H1 (cell line): Measurements from ENCODE around the gene SLC30A3. TPM values are rescaled to one million over a fixed set of nuclear protein-coding genes. Genes with fewer than 3 reads are reported as not detected.

Source experiments
- HDAC2 ChIP-seq, 2 experiments: fragments of 300-600 bp in 1 of 2; sonication (generic) in 1 of 2; IDR thresholded peaks; 2 replicates each; pipeline ENCODE4 v1.6.1; 2011 to 2012; ENCODE audit warnings: low read depth in 2 of 2, low read length in 2 of 2, mild to moderate bottlenecking in 2 of 2, moderate library complexity in 2 of 2, borderline replicate concordance in 1 of 2, inconsistent platforms in 1 of 2
- JUND ChIP-seq: IDR thresholded peaks from 2 replicates; pipeline ENCODE4 v1.6.1; 2011; ENCODE audit warnings: mild to moderate bottlenecking, improper control_type of control experiment, low read length
- KDM1A ChIP-seq: fragments of 200-600, 300-600 bp; sonication (generic); IDR thresholded peaks from 2 replicates; pipeline ENCODE4 v1.7.1; 2016; ENCODE audit warnings: mild to moderate bottlenecking, low read length, borderline replicate concordance
- RBBP5 ChIP-seq: IDR thresholded peaks from 2 replicates; pipeline ENCODE4 v1.7.1; 2012; ENCODE audit warnings: low read depth, mild to moderate bottlenecking, inconsistent platforms, low read length, moderate library complexity, borderline replicate concordance
- RNF2 ChIP-seq: fragments of 200-900, 300-1000 bp; sonication (generic); IDR thresholded peaks from 2 replicates; pipeline ENCODE4 v1.7.1; 2016; ENCODE audit warnings: borderline replicate concordance, low read depth, mild to moderate bottlenecking, antibody characterized with exemption, low read length; ENCODE audit not compliant: poor library complexity, severe bottlenecking; ENCODE audit errors: missing control alignments
- SRF ChIP-seq: IDR thresholded peaks from 2 replicates; pipeline ENCODE4 v1.6.1; 2011; ENCODE audit warnings: mild to moderate bottlenecking, low read depth, low read length, moderate library complexity
- SUZ12 ChIP-seq: fragments of 200-600 bp; sonication (generic); IDR thresholded peaks from 2 replicates; pipeline ENCODE4 v1.6.1; 2012; ENCODE audit warnings: mild to moderate bottlenecking, inconsistent platforms, low read length, moderate library complexity, mixed read lengths
- polyA plus RNA-seq, 7 experiments: library from polyadenylated mRNA; depleted of rRNA in 3 of 7; stranded (reverse) in 5 of 7; unstranded in 2 of 7; fragments of >200 nt in 5 of 7; fragments of 200-250 nt in 2 of 7; gene quantifications; 1 replicate in 5 of 7; 2 replicates in 1 of 7; 4 replicates in 1 of 7; pipeline versions ENCODE4 v1.2.1 to v1.2.3, GENCODE V29; 2011 to 2013; ENCODE audit warnings: missing spikeins in 2 of 7, mixed read lengths in 2 of 7
- total RNA-seq: library from RNA; stranded (reverse); fragmentation: NEBNext Ultra II Directional; extraction: Animal tissue kit (Norgen Biotek cat#: 25700); gene quantifications from 2 replicates; pipeline ENCODE4 v1.2.1, GENCODE V29; 2021
- TF ChIP-seq, protein P1 (sequence below): fragments of 300-600 bp; sonication (generic); IDR thresholded peaks from 2 replicates; pipeline ENCODE4 v1.7.1; 2012; ENCODE audit warnings: low read length, moderate library complexity, mild to moderate bottlenecking, inconsistent platforms; ENCODE audit not compliant: insufficient replicate concordance

Gene SLC30A3
- total and polyA plus RNA-seq, 2 of the 8 experiments (the other 6 are each of a cell fraction or from before 2014, with no cell fraction given), result 15.2 to 30.7 TPM

DNA sequence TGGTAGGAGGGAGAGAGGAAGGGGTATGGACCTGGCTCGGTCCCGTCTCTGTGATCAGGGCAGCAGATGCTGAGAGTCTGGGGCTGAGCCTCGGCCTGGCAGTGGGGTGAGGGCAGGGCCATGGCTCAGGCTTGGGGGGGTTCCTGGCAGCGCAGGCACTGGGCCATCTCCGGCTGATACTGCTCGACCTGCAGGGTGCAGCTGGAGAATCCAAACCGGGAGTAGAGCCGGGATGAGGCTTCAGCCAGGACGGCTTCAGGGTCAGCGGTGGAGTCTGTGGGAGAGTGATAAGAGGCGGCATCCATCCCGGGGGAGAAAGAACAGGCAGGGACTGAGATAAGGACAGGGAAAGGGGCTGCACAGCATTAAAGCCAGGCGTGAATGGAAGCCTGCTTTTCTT is 7.7 kb downstream of the SLC30A3 start (continued):
- TF ChIP-seq, protein P1, sequence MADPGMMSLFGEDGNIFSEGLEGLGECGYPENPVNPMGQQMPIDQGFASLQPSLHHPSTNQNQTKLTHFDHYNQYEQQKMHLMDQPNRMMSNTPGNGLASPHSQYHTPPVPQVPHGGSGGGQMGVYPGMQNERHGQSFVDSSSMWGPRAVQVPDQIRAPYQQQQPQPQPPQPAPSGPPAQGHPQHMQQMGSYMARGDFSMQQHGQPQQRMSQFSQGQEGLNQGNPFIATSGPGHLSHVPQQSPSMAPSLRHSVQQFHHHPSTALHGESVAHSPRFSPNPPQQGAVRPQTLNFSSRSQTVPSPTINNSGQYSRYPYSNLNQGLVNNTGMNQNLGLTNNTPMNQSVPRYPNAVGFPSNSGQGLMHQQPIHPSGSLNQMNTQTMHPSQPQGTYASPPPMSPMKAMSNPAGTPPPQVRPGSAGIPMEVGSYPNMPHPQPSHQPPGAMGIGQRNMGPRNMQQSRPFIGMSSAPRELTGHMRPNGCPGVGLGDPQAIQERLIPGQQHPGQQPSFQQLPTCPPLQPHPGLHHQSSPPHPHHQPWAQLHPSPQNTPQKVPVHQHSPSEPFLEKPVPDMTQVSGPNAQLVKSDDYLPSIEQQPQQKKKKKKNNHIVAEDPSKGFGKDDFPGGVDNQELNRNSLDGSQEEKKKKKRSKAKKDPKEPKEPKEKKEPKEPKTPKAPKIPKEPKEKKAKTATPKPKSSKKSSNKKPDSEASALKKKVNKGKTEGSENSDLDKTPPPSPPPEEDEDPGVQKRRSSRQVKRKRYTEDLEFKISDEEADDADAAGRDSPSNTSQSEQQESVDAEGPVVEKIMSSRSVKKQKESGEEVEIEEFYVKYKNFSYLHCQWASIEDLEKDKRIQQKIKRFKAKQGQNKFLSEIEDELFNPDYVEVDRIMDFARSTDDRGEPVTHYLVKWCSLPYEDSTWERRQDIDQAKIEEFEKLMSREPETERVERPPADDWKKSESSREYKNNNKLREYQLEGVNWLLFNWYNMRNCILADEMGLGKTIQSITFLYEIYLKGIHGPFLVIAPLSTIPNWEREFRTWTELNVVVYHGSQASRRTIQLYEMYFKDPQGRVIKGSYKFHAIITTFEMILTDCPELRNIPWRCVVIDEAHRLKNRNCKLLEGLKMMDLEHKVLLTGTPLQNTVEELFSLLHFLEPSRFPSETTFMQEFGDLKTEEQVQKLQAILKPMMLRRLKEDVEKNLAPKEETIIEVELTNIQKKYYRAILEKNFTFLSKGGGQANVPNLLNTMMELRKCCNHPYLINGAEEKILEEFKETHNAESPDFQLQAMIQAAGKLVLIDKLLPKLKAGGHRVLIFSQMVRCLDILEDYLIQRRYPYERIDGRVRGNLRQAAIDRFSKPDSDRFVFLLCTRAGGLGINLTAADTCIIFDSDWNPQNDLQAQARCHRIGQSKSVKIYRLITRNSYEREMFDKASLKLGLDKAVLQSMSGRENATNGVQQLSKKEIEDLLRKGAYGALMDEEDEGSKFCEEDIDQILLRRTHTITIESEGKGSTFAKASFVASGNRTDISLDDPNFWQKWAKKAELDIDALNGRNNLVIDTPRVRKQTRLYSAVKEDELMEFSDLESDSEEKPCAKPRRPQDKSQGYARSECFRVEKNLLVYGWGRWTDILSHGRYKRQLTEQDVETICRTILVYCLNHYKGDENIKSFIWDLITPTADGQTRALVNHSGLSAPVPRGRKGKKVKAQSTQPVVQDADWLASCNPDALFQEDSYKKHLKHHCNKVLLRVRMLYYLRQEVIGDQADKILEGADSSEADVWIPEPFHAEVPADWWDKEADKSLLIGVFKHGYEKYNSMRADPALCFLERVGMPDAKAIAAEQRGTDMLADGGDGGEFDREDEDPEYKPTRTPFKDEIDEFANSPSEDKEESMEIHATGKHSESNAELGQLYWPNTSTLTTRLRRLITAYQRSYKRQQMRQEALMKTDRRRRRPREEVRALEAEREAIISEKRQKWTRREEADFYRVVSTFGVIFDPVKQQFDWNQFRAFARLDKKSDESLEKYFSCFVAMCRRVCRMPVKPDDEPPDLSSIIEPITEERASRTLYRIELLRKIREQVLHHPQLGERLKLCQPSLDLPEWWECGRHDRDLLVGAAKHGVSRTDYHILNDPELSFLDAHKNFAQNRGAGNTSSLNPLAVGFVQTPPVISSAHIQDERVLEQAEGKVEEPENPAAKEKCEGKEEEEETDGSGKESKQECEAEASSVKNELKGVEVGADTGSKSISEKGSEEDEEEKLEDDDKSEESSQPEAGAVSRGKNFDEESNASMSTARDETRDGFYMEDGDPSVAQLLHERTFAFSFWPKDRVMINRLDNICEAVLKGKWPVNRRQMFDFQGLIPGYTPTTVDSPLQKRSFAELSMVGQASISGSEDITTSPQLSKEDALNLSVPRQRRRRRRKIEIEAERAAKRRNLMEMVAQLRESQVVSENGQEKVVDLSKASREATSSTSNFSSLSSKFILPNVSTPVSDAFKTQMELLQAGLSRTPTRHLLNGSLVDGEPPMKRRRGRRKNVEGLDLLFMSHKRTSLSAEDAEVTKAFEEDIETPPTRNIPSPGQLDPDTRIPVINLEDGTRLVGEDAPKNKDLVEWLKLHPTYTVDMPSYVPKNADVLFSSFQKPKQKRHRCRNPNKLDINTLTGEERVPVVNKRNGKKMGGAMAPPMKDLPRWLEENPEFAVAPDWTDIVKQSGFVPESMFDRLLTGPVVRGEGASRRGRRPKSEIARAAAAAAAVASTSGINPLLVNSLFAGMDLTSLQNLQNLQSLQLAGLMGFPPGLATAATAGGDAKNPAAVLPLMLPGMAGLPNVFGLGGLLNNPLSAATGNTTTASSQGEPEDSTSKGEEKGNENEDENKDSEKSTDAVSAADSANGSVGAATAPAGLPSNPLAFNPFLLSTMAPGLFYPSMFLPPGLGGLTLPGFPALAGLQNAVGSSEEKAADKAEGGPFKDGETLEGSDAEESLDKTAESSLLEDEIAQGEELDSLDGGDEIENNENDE, result no peak
- no peak for TF ChIP-seq SUZ12
- no peak for TF ChIP-seq RBBP5
- no peak for TF ChIP-seq RNF2
- no peak for TF ChIP-seq HDAC2 (IDR thresholded peaks at IDR 0.05; ENCODE audit: borderline replicate concordance in 1 of 2, low read depth in 2 of 2, low read length in 2 of 2)
- no peak for TF ChIP-seq SRF
- TF ChIP-seq KDM1A, result no peak
- no peak for TF ChIP-seq JUND
